ENCODE data around the gene EIF4E1B. TPM values are rescaled to one million over a fixed set of nuclear protein-coding genes. Genes with fewer than 3 reads are reported as not detected.

EIF4E1B gene
- total RNA-seq, 5 donors from 2014 or later (not counting 1 experiment from before 2014, with no cell fraction given) = not detected

- ChIA-PET CTCF (no interaction called here), POLR2A (no interaction called here)
- Histone ChIP-seq H3K4me1 (ENCODE audit: control insufficient read depth in 1 of 2, extremely low read depth in 1 of 2, insufficient read depth in 2 of 2, low read length in 2 of 2) (no peaks in the 10 kb centered on the region), H3K36me3 (ENCODE audit: control insufficient read depth in 2 of 2, extremely low read depth in 1 of 2, insufficient read depth in 1 of 2, low read length in 1 of 2) (no peaks in the 10 kb centered on the region), H3K27ac (ENCODE audit: low read length) (no peak overlapping the region), H3K9me3 (no peaks in the 10 kb centered on the region), H3K4me3 (ENCODE audit: control insufficient read depth in 1 of 2, extremely low read depth in 1 of 2, low read length in 1 of 2) (no peak overlapping the region), H3K27me3 (replicated peaks in 1 of 2; ENCODE audit: control insufficient read depth in 2 of 2, extremely low read depth in 1 of 2, insufficient read depth in 2 of 2, low read length in 1 of 2) (peaks cover 0 to 44% of the 10 kb centered on the region in 2 experiments)
- WGBS (ENCODE audit: insufficient coverage) = 79% methylated on average over 3 of the region's 4 CpGs
- Mint-ChIP-seq H3K4me3 (no peak overlapping the region), H3K27ac (no peak overlapping the region), H3K36me3 (no peaks in the 10 kb centered on the region), H3K27me3 (peaks cover 38 to 40% of the 10 kb centered on the region in 2 donors), H3K9me3 (no peaks in the 10 kb centered on the region), H3K4me1 (peaks cover 0 to 7% (median 3%) of the 10 kb centered on the region in 3 donors)
- ATAC-seq (replicated peaks in 1 of 4) (no peak), DNase-seq (no peak)
Measured at GRCh38 chr5:176637556-176637955, 7.1 kb downstream of the EIF4E1B start.

DNA sequence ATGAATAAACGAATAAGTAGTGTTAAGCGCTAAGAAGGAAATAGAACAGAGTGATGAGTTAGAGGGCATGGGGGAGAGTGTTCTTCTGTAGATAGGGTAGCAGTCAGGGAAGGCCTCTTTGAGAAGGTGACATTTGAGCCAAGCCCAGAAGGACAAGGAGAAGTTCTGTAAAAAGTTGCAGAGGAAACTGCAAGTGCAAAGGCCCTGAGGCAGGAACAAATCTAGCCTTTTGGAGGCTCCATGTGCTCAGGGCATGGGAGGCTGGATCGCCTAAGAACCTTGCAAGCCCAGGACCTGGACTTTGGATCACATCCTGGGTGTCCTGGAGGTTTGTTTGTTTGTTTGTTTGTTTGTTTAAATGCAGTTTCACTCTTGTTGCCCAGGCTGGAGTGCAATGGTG lies 8.0 kb downstream of the EIF4E1B start:
- Mint-ChIP-seq H3K4me3 (no peak overlapping the region), H3K27me3 (peaks cover 32 to 37% of the 10 kb centered on the region in 2 donors), H3K9me3 (no peaks in the 10 kb centered on the region), H3K36me3 (no peaks in the 10 kb centered on the region), H3K4me1 (peaks cover 0 to 7% (median 3%) of the 10 kb centered on the region in 3 donors), H3K27ac (no peak overlapping the region)
- H3K27ac ChIP-seq (ENCODE audit: low read length) = no peak overlapping the region
- ATAC-seq (replicated peaks in 1 of 4) (no peak), DNase-seq (no peak)
- 92% methylated on average over 2 of the region's 3 CpGs for WGBS (ENCODE audit: insufficient coverage)
- CTCF ChIA-PET = no interaction called here
- H3K27me3 ChIP-seq (replicated peaks in 1 of 2; ENCODE audit: control insufficient read depth in 2 of 2, extremely low read depth in 1 of 2, insufficient read depth in 2 of 2, low read length in 1 of 2) = peaks cover 0 to 35% of the 10 kb centered on the region in 2 experiments
- no peaks in the 10 kb centered on the region for H3K9me3 ChIP-seq
- H3K36me3 ChIP-seq (ENCODE audit: control insufficient read depth in 2 of 2, extremely low read depth in 1 of 2, insufficient read depth in 1 of 2, low read length in 1 of 2) = no peaks in the 10 kb centered on the region
- H3K4me3 ChIP-seq (ENCODE audit: control insufficient read depth in 1 of 2, extremely low read depth in 1 of 2, low read length in 1 of 2) = no peak overlapping the region
- no peaks in the 10 kb centered on the region for H3K4me1 ChIP-seq (ENCODE audit: control insufficient read depth in 1 of 2, extremely low read depth in 1 of 2, insufficient read depth in 2 of 2, low read length in 2 of 2)
- POLR2A ChIA-PET = no interaction called here

DNA sequence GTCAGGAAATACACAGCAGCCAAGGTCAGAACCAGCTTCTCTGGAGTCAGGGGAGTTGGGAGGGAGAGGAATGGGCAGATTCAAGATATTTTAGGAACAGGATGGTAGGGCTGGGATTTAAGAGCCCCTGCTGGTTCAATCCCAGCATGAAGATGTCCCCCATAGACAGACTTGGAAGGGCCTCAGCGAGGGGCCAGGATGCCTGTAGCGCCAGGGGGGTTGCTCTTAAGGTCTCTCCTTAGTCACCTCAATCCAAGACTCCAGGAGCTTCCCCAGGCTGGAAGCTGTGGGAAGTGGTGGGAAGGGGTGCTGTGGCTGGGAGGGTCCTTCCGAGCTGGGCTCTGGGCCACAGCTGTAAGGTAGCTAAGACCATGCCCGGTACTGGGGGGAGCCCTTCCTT lies 8.7 kb downstream of the EIF4E1B start:
- H3K36me3 Mint-ChIP-seq = no peaks in the 10 kb centered on the region

DNA sequence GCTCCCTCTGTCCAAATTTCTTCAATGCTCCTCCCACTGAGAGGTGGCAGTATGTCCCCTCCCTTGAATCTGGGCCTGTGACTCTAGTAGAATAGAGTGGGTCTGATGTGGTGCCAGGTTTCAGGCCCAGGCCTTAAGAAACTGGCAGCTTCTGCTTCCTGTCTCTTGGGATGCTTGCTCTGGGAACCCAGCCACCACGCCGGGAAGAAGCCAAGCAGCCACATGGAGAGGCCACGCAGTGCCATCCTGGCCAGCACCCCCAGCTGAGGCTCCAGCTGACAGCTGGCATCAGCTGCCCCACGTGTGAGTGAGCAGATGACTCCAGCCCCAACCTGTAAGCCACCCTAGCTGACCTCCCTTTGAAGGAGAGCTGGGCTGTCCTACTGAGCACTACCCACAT lies 9.5 kb downstream of the EIF4E1B start:
- peaks cover 18 to 26% of the 10 kb centered on the region in 2 donors for H3K27me3 Mint-ChIP-seq
- no peak overlapping the region for H3K4me3 Mint-ChIP-seq
- no peaks in the 10 kb centered on the region for H3K9me3 Mint-ChIP-seq
- Histone ChIP-seq H3K27ac (ENCODE audit: low read length) (no peak overlapping the region), H3K27me3 (replicated peaks in 1 of 2; ENCODE audit: control insufficient read depth in 2 of 2, extremely low read depth in 1 of 2, insufficient read depth in 2 of 2, low read length in 1 of 2) (peaks cover 0 to 24% of the 10 kb centered on the region in 2 experiments), H3K36me3 (ENCODE audit: control insufficient read depth in 2 of 2, extremely low read depth in 1 of 2, insufficient read depth in 1 of 2, low read length in 1 of 2) (no peaks in the 10 kb centered on the region), H3K9me3 (no peaks in the 10 kb centered on the region), H3K4me1 (ENCODE audit: control insufficient read depth in 1 of 2, extremely low read depth in 1 of 2, insufficient read depth in 2 of 2, low read length in 2 of 2) (no peaks in the 10 kb centered on the region), H3K4me3 (ENCODE audit: control insufficient read depth in 1 of 2, extremely low read depth in 1 of 2, low read length in 1 of 2) (no peak overlapping the region)
- WGBS (ENCODE audit: insufficient coverage) = 91% methylated on average over 4 of the region's 4 CpGs
- no peak overlapping the region for H3K27ac Mint-ChIP-seq
- CTCF ChIA-PET = no interaction called here
- H3K36me3 Mint-ChIP-seq = no peaks in the 10 kb centered on the region
- POLR2A ChIA-PET = no interaction called here
- no peaks in the 10 kb centered on the region for H3K4me1 Mint-ChIP-seq
- DNase-seq (no peak), ATAC-seq (replicated peaks in 1 of 4) (no peak)

More for the DNA sequence above, 8.7 kb downstream of the EIF4E1B start:
- H3K9me3 Mint-ChIP-seq = no peaks in the 10 kb centered on the region
- Histone ChIP-seq H3K27me3 (replicated peaks in 1 of 2; ENCODE audit: control insufficient read depth in 2 of 2, extremely low read depth in 1 of 2, insufficient read depth in 2 of 2, low read length in 1 of 2) (peaks cover 0 to 29% of the 10 kb centered on the region in 2 experiments), H3K27ac (ENCODE audit: low read length) (no peak overlapping the region), H3K4me1 (ENCODE audit: control insufficient read depth in 1 of 2, extremely low read depth in 1 of 2, insufficient read depth in 2 of 2, low read length in 2 of 2) (no peaks in the 10 kb centered on the region), H3K4me3 (ENCODE audit: control insufficient read depth in 1 of 2, extremely low read depth in 1 of 2, low read length in 1 of 2) (no peak overlapping the region), H3K36me3 (ENCODE audit: control insufficient read depth in 2 of 2, extremely low read depth in 1 of 2, insufficient read depth in 1 of 2, low read length in 1 of 2) (no peaks in the 10 kb centered on the region), H3K9me3 (no peaks in the 10 kb centered on the region)
- DNase-seq = no peak
- no peaks in the 10 kb centered on the region for H3K4me1 Mint-ChIP-seq
- H3K27ac Mint-ChIP-seq = no peak overlapping the region
- POLR2A ChIA-PET = no interaction called here
- H3K27me3 Mint-ChIP-seq = peaks cover 24 to 29% of the 10 kb centered on the region in 2 donors
- CTCF ChIA-PET = no interaction called here
- no peak for ATAC-seq (replicated peaks in 1 of 4)
- no peak overlapping the region for H3K4me3 Mint-ChIP-seq
- 55% methylated on average over 1 of the region's 4 CpGs for WGBS (ENCODE audit: insufficient coverage)

- H3K4me3 Mint-ChIP-seq = no peak overlapping the region
- DNase-seq (no peak), ATAC-seq (replicated peaks in 1 of 4) (no peak)
- no peaks in the 10 kb centered on the region for H3K4me1 Mint-ChIP-seq
- Histone ChIP-seq H3K27me3 (replicated peaks in 1 of 2; ENCODE audit: control insufficient read depth in 2 of 2, extremely low read depth in 1 of 2, insufficient read depth in 2 of 2, low read length in 1 of 2) (peaks cover 0 to 18% of the 10 kb centered on the region in 2 experiments), H3K4me3 (ENCODE audit: control insufficient read depth in 1 of 2, extremely low read depth in 1 of 2, low read length in 1 of 2) (no peak overlapping the region), H3K36me3 (ENCODE audit: control insufficient read depth in 2 of 2, extremely low read depth in 1 of 2, insufficient read depth in 1 of 2, low read length in 1 of 2) (no peaks in the 10 kb centered on the region), H3K9me3 (no peaks in the 10 kb centered on the region), H3K4me1 (ENCODE audit: control insufficient read depth in 1 of 2, extremely low read depth in 1 of 2, insufficient read depth in 2 of 2, low read length in 2 of 2) (no peaks in the 10 kb centered on the region), H3K27ac (ENCODE audit: low read length) (no peak overlapping the region)
- POLR2A ChIA-PET = no interaction called here
- no peaks in the 10 kb centered on the region for H3K36me3 Mint-ChIP-seq
- peaks cover 12 to 21% of the 10 kb centered on the region in 2 donors for H3K27me3 Mint-ChIP-seq
- H3K9me3 Mint-ChIP-seq = no peaks in the 10 kb centered on the region
- WGBS (ENCODE audit: insufficient coverage) = 67% methylated on average over 4 of the region's 4 CpGs
- CTCF ChIA-PET = no interaction called here
- H3K27ac Mint-ChIP-seq = no peak overlapping the region
Measured at GRCh38 chr5:176640616-176641015, 10.1 kb downstream of the EIF4E1B start.

DNA sequence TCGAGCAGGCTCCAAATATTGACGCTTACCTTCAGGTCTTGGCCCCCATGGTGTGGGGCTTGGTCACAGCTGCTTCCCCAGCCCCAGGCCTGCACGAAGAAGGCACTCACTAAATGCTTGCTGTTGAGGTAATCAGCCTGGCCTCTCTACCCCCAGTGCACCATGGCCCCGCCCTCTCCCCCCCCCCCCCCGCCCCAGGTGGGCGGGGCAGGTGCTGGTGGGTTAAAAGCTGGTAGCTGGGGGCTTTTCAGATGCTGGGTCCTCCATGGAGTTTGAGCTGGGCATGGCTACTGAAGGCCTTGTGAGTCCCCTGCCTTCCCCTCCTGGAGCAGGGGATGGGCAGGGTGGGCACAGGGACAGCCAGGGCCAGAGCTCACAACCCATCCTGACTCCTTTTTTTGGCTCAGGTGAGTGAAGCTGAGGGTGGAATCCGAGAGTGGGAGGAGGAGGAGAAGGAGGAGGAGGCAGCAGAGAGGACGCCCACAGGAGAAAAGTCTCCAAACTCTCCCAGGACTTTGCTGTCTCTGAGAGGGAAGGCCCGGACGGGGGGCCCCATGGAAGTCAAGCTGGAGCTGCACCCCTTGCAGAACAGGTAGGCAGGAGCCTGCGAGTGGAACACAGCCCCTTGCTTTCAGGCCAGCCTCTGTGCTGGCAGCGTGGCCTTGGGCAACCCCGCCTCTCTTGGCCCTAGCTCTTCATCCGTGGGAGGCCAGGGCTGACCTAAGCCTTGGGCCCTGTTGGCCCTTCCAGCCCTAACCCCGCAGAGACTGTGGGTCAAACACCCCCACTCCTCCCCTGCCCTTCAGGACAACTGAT lies 12.4 kb downstream of the EIF4E1B start:
- Mint-ChIP-seq H3K27me3 (peaks cover 0 to 4% of the 10 kb centered on the region in 2 donors), H3K36me3 (no peaks in the 10 kb centered on the region), H3K27ac (no peak overlapping the region), H3K4me3 (no peak overlapping the region), H3K4me1 (peaks cover 11 to 15% (median 15%) of the 10 kb centered on the region in 3 donors), H3K9me3 (no peaks in the 10 kb centered on the region)
- H3K9me3 ChIP-seq = no peaks in the 10 kb centered on the region
- ATAC-seq (replicated peaks in 1 of 4) (no peak), DNase-seq (no peak)
- no peaks in the 10 kb centered on the region for H3K36me3 ChIP-seq (ENCODE audit: control insufficient read depth in 2 of 2, extremely low read depth in 1 of 2, insufficient read depth in 1 of 2, low read length in 1 of 2)
- H3K27me3 ChIP-seq (replicated peaks in 1 of 2; ENCODE audit: control insufficient read depth in 2 of 2, extremely low read depth in 1 of 2, insufficient read depth in 2 of 2, low read length in 1 of 2) = no peaks in the 10 kb centered on the region
- no peak overlapping the region for H3K27ac ChIP-seq (ENCODE audit: low read length)
- H3K4me1 ChIP-seq (ENCODE audit: control insufficient read depth in 1 of 2, extremely low read depth in 1 of 2, insufficient read depth in 2 of 2, low read length in 2 of 2) = peaks cover 3 to 17% of the 10 kb centered on the region in 2 experiments
- H3K4me3 ChIP-seq (ENCODE audit: control insufficient read depth in 1 of 2, extremely low read depth in 1 of 2, low read length in 1 of 2) = no peak overlapping the region
- 89% methylated on average over 7 of the region's 15 CpGs for WGBS (ENCODE audit: insufficient coverage)
- ChIA-PET CTCF (interaction anchor here in 1 of 2 donors (0.5 kb wide), 1 partner anchor 99 kb away, joined by 4 read pairs; no protein-coding TSS in a partner anchor), POLR2A (no interaction called here)

All from T-cell (primary cell).